ENCODE data around the gene ASMTL.
"Not testable (repeated sequence)": the region's sequence is repeated elsewhere in the genome, so short reads cannot be mapped to it uniquely, and the experiment has no call there.

The ASMTL gene

GRCh38 chrX:1452516-1453394 lies at the start of gene ASMTL:
Gene ASMTL, minus strand, starts transcription at chrX:1452909. Its CDS starts 69 bp downstream, at chrX:1452840.
- peak; percentile 99 to 100 (median 100) for DNase-seq
- intact Hi-C loops (cut with DNase I) = loop anchor here (1.0 to 10.0 kb wide), 3 partner anchors 60 to 1362 kb away; partner anchors contain the start of genes AKAP17A and SLC25A6

GRCh38 chrX:1502241-1502640 lies 49.5 kb upstream of the ASMTL start:
- intact Hi-C loops (cut with DNase I) = no loop called here
- DNase-seq = no peak

DNA sequence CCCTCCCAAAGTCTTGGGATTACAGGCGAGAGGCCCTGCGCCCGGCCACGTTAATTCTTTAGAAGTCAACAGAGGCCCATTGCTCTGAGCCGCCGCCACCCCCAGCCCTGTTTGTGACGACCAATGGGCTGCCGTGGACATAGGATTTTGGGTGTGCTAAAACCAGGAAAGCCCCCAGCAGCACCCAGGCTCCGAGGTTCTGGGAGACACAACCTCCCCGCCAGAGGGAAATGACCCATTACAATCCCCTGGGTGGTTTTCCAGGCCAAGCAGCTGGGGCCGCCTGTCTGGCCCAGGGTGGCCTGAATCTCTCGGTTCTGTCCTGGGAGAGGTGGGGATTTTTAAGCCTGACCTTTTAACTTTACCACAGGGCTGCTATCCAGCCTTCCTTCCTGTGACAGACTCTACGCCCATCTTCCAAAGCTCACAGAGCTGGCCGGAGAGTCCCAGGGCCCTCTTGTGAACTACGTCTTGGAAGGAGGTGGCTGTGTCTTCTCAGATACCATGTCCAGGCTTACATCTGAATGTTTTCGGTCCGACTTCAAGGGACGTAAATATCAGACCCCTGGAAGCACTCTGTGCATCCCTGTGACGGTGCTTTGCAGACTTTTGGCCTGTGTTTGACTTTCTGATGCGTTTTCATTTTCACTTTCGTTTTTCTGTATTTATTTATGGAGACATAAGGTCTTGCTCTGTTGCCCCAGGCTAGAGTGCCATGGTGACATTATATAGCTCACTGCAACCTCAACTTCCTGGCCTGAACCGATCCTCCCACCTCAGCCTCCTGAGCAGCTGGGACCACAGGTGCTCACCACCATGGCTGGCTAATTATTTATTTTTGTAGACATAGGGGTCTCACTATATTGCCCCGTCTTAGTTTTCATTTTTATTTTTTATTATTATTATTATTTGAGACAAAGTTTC lies 48.3 kb upstream of the ASMTL start:
- DNase-seq = no peak
- intact Hi-C loops (cut with DNase I) = no loop called here

- no peak for DNase-seq
These were observed 43.4 kb upstream of the ASMTL start for GRCh38 chrX:1496076-1496475.

GRCh38 chrX:1493877-1494510 lies 41.3 kb upstream of the ASMTL start:
- DNase-seq = no peak
- intact Hi-C loops (cut with DNase I) = no loop called here

More at GRCh38 chrX:1496076-1496475, 43.4 kb upstream of the ASMTL start:
- intact Hi-C loops (cut with DNase I) = no loop called here

- intact Hi-C loops (cut with DNase I) = no loop called here
- no peak for DNase-seq
These were observed 40.7 kb upstream of the ASMTL start for GRCh38 chrX:1493412-1493811.

DNA sequence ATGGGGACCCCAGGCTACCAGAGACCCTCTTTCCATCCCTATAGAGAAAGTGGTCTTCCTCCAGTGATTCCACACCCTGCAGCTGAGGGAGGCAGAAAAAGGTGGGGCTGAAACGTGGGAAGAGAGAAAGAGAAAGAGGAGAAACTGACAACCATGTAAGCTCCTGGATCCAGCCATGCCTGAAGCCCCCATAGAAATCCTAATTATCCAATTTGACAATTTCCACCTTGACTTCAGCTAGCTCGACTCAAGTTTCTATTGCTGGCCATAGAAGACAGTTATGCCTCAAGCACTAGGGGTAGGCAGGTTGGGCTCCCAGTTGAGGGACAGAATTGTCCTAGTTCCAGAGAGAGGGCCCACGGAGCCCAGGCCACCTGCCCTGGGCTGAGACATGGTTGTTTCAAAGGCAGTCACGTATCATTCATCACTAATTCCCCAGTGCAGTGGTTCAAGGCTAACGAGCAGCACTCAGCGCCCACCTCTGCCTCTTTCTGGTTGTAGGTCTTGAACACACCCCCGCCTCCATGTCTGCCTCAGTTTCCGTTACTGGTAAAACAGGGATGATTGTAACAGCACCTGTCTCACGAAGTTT lies 39.8 kb upstream of the ASMTL start:
- intact Hi-C loops (cut with DNase I) = no loop called here
- no peak for DNase-seq

- DNase-seq = no peak
- intact Hi-C loops (cut with DNase I) = no loop called here
These were observed 39.2 kb upstream of the ASMTL start for GRCh38 chrX:1491851-1492349.

DNA sequence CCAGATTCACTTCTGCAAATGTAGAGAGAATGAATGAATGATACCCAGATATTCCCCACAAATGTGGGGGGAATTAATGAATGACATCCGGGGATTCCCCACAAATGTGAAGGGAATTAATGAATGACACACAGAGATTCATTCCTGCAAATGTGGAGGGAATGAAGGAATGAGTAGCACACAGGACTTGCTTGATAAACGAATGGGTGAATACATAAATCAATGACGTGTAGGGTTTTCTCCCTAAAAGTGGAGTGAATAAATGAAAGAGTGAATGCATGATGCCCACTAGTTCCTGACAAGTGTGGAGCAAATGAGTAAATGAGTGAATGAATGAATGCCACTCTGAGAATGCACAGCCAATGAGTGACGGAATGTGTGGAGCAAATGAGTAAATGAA lies 38.5 kb upstream of the ASMTL start:
- intact Hi-C loops (cut with DNase I); DNase-seq: not testable (repeated sequence)

DNA sequence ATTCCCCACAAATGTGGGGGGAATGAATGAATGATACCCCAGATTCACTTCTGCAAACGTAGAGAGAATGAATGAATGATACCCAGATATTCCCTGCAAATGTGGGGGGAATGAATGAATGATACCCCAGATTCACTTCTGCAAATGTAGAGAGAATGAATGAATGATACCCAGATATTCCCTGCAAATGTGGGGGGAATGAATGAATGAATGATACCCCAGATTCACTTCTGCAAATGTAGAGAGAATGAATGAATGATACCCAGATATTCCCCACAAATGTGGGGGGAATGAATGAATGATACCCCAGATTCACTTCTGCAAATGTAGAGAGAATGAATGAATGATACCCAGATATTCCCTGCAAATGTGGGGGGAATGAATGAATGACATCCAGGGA lies 38.0 kb upstream of the ASMTL start:
- intact Hi-C loops (cut with DNase I); DNase-seq: not testable (repeated sequence)

DNA sequence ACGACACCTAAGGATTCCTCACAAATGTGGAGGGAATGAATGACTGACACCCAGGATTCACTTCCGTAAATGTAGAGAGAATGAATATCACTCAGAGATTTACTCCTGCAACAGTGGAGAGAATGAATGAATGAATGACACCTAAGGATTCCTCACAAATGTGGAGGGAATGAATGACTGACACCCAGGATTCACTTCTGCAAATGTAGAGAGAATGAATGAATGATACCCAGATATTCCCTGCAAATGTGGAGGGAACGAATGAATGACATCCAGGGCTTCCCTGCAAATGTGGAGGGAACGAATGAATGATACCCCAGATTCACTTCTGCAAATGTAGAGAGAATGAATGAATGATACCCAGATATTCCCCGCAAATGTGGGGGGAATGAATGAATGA lies 36.6 kb upstream of the ASMTL start:
- intact Hi-C loops (cut with DNase I); DNase-seq: not testable (repeated sequence)

DNA sequence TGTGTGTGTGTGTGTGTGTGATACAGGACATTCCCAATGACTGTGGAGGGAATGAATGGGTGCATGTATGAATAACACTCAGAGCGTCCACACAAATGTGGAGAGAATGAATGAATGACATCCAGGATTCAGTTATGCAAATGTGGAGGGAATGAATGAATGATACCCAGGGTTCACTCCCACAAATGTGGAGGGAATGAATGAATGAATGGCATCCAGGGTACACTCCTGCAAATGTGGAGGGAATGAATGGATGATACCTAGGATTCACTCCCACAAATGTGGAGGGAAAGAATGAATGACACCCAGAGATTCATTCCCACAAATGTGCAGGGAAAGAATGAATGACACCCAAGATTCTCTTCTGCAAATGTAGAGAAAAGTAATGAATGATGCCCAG lies 36.0 kb upstream of the ASMTL start:
- intact Hi-C loops (cut with DNase I) = no loop called here
- no peak for DNase-seq

DNA sequence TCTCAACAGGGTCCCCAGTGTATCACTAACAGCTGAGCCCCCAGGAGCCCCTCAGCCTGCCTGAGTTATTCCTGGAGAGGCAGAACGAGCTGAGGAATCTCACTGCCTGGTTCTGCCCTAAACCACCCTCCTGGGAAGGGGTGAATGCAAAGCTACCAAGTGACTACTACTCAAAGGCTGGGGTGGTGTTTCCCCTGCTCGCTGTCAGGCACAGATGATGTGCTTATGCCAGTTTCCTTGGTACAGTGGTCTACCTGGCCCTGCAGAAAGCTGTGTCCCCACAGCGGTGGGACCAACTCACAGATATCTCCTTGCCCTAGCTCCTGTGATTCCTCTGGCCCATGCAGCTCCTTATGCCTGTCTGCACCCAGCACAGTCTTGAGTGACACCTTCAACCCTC lies 35.4 kb upstream of the ASMTL start:
- intact Hi-C loops (cut with DNase I) = no loop called here
- no peak for DNase-seq

GRCh38 chrX:1487401-1487800 lies 34.7 kb upstream of the ASMTL start:
- no peak for DNase-seq
- intact Hi-C loops (cut with DNase I) = no loop called here

GRCh38 chrX:1486749-1487361 lies 34.1 kb upstream of the ASMTL start:
- DNase-seq = peak in 1 of 10 donors; percentile 74

DNA sequence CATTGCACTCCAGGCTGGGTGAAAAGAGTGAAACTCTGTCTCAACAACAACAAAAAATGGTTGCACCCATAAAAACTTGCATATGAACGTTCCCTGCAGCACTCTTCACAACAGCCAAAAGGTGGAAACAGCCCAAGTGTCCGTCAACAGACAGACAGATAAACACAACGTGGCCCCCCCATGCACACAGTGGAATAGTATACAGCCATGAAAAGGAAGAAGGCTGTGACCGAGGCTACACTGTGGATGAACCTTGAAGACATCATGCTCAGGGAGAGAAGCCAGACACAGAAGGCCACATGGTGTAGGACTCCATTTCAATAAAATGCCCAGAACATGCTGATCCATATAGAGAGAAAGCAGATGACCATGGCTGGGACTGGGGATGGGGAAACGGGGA lies 33.5 kb upstream of the ASMTL start:
- DNase-seq = no peak
- intact Hi-C loops (cut with DNase I) = no loop called here

More at GRCh38 chrX:1486749-1487361, 34.1 kb upstream of the ASMTL start:
- intact Hi-C loops (cut with DNase I) = no loop called here

DNA sequence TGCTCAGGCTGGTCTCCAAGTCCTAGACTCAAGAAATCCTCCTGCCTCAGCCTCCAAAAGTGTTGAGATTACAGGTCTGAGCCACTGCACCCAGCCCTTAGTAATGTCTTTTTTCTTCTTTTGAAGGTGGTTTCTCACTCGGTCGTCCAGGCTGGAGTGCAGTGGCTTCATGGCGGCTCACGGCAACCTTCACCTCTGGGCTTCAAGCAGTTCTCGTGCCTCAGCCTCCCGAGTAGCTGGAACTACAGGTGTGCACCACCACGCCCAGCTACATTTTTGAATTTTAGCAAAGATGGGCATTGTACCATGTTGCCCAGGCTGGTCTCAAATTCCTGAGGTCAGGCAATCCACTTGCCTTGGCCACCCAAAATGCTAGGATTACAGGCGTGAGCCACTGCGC lies 32.3 kb upstream of the ASMTL start:
- no peak for DNase-seq
- intact Hi-C loops (cut with DNase I) = no loop called here

GRCh38 chrX:1484638-1485019 lies 31.9 kb upstream of the ASMTL start:
- intact Hi-C loops (cut with DNase I) = no loop called here
- no peak for DNase-seq

DNA sequence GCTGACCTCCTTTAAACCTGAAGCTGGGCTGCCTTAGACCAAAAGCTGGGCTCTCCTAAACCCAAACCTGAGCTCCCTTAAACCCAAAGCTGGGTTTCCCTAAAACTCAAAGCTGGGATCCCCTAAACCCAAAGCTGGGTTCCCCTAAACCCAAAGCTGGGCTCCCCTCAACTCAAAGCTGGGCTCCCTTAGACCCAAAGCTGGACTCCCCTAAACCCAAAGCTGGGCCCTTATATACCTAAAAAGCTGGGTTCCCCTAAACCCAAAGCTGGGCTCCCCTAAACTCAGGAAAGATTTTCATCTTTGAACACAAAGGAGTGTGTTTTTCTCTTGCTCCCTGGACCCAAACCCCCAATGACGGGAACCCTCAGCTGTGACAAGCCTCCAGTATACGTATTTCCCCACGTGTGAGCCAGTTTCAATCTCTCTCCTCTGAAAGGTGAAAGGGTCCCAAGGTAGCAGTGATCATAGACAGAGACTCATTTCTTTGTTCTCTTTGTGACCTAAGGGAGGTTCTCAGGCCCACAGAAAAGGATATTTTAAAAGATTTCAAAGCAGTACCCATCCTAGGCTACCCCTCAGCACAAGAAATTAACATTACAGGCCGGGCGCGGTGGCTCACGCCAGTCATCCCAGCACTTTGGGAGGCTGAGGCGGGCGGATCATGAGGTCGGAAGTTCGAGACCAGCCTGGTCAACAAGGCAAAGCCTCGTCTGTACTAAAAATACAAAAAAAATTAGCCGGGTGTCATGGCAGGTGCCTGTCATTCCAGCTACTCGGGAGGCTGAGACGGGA lies 31.3 kb upstream of the ASMTL start:
- no peak for DNase-seq
- intact Hi-C loops (cut with DNase I) = no loop called here
